Mesenchymal stem cell (in vitro differentiated cells and primary cell): ENCODE measurements around the gene ZNF407.

Source experiments
- DNase-seq: peaks from one replicate; pipeline ENCODE4 v3.0.0-alpha.2; 2013
- H2AFZ ChIP-seq: one replicate; pipeline ENCODE4 v1.6.1; 2013; ENCODE audit warnings: low read depth, mild to moderate bottlenecking, control low read depth, inconsistent platforms, low read length, moderate library complexity
- H2AK5ac ChIP-seq: 2 replicates; pipeline ENCODE4 v1.6.1; 2013; ENCODE audit warnings: low read length, moderate library complexity, mild to moderate bottlenecking, inconsistent platforms; ENCODE audit not compliant: severe bottlenecking
- H2BK120ac ChIP-seq: one replicate; pipeline ENCODE4 v1.6.1; 2013; ENCODE audit warnings: low read depth, mild to moderate bottlenecking, inconsistent platforms, low read length, moderate library complexity
- H2BK12ac ChIP-seq, 2 experiments: one replicate each; pipeline ENCODE4 v1.6.1; 2013; ENCODE audit warnings: inconsistent platforms in 2 of 2, low read length in 2 of 2, mild to moderate bottlenecking in 2 of 2, moderate library complexity in 2 of 2, control low read depth in 1 of 2
- H2BK15ac ChIP-seq: one replicate; pipeline ENCODE4 v1.6.1; 2013; ENCODE audit warnings: mild to moderate bottlenecking, low read depth, inconsistent platforms; ENCODE audit not compliant: poor library complexity, severe bottlenecking
- H2BK5ac ChIP-seq: 2 replicates; pipeline ENCODE4 v1.6.1; 2013; ENCODE audit warnings: low read depth, mild to moderate bottlenecking, low read length, control low read depth, inconsistent platforms; ENCODE audit not compliant: poor library complexity, severe bottlenecking
- H3K14ac ChIP-seq, 2 experiments: one replicate each; pipeline ENCODE4 v1.6.1; 2013; ENCODE audit warnings: inconsistent platforms in 2 of 2, low read length in 2 of 2, control low read depth in 1 of 2, mild to moderate bottlenecking in 1 of 2, moderate library complexity in 1 of 2
- H3K18ac ChIP-seq, 2 experiments: one replicate each; pipeline ENCODE4 v1.6.1; 2013; ENCODE audit warnings: inconsistent platforms in 2 of 2, low read length in 2 of 2, control low read depth in 1 of 2, low read depth in 1 of 2, mild to moderate bottlenecking in 1 of 2
- H3K23ac ChIP-seq, 2 experiments: one replicate each; pipeline ENCODE4 v1.6.1; 2013; ENCODE audit warnings: inconsistent platforms in 2 of 2, low read length in 2 of 2, mild to moderate bottlenecking in 2 of 2, moderate library complexity in 2 of 2, control low read depth in 1 of 2
- H3K27ac ChIP-seq: 2 replicates; pipeline ENCODE4 v1.5.1; 2013; ENCODE audit warnings: mild to moderate bottlenecking, moderate library complexity, low read length, control low read depth, inconsistent platforms; ENCODE audit not compliant: poor library complexity, severe bottlenecking
- H3K27me3 ChIP-seq, 2 experiments: 2 replicates each; pipeline versions ENCODE4 v1.6.1 to v1.7.0; 2013; ENCODE audit warnings: low read length in 2 of 2, mild to moderate bottlenecking in 2 of 2, moderate library complexity in 2 of 2, control low read depth in 1 of 2, inconsistent platforms in 1 of 2; ENCODE audit not compliant: control insufficient read depth in 1 of 2, insufficient read depth in 1 of 2
- H3K36me3 ChIP-seq, 2 experiments: 2 replicates each; pipeline versions ENCODE4 v1.6.1 to v1.7.0; 2013; ENCODE audit warnings: low read length in 2 of 2, control low read depth in 1 of 2, inconsistent platforms in 1 of 2, low read depth in 1 of 2, mild to moderate bottlenecking in 1 of 2; ENCODE audit not compliant: insufficient read depth in 2 of 2, control insufficient read depth in 1 of 2
- H3K4ac ChIP-seq, 2 experiments: one replicate each; pipeline ENCODE4 v1.6.1; 2013; ENCODE audit warnings: inconsistent platforms in 2 of 2, low read length in 2 of 2, mild to moderate bottlenecking in 2 of 2, moderate library complexity in 2 of 2, control low read depth in 1 of 2, low read depth in 1 of 2
- H3K4me1 ChIP-seq: 2 replicates; pipeline ENCODE4 v1.6.1; 2013; ENCODE audit warnings: low read depth, low read length, control low read depth; ENCODE audit not compliant: control insufficient read depth, insufficient read depth
- H3K4me2 ChIP-seq: 2 replicates; pipeline ENCODE4 v1.6.1; 2013; ENCODE audit warnings: low read length, mild to moderate bottlenecking, inconsistent platforms; ENCODE audit not compliant: poor library complexity, severe bottlenecking
- H3K4me3 ChIP-seq, 2 experiments: 2 replicates each; pipeline versions ENCODE4 v1.5.1 to v1.7.0; 2013; ENCODE audit warnings: low read length in 2 of 2, mild to moderate bottlenecking in 2 of 2, control low read depth in 1 of 2, low read depth in 1 of 2; ENCODE audit not compliant: insufficient read depth in 1 of 2
- H3K79me1 ChIP-seq: replicated peaks from 2 replicates; pipeline ENCODE4 v1.6.1; 2013; ENCODE audit warnings: mild to moderate bottlenecking, control low read depth, low read length, inconsistent platforms; ENCODE audit not compliant: poor library complexity, severe bottlenecking
- H3K9ac ChIP-seq: 2 replicates; pipeline ENCODE4 v1.7.0; 2013; ENCODE audit warnings: mild to moderate bottlenecking, low read length, moderate library complexity
- H3K9me3 ChIP-seq: 2 replicates; pipeline ENCODE4 v1.7.0; 2013; ENCODE audit warnings: mild to moderate bottlenecking, low read length; ENCODE audit not compliant: control insufficient read depth
- H4K8ac ChIP-seq: one replicate; pipeline ENCODE4 v1.6.1; 2013; ENCODE audit warnings: inconsistent platforms, mild to moderate bottlenecking, low read length, moderate library complexity
- H4K91ac ChIP-seq: one replicate; pipeline ENCODE4 v1.6.1; 2013; ENCODE audit warnings: mild to moderate bottlenecking, low read length, inconsistent platforms
- WGBS: methylation state at CpG from one replicate; pipeline ENCODE4 v1.1.7; 2013; ENCODE audit warnings: mixed read lengths; 5-methylcytosine and 5-hydroxymethylcytosine counted together

The ZNF407 gene

GRCh38 chr18:74551452-74551851 is 46.2 kb upstream of the ZNF407 start:
- no peak overlapping the region for H2BK120ac ChIP-seq
- no peak overlapping the region for H3K18ac ChIP-seq
- no peak overlapping the region for H2BK12ac ChIP-seq
- no peak overlapping the region for H2BK15ac ChIP-seq
- H2AK5ac ChIP-seq, result no peak overlapping the region
- H3K4ac ChIP-seq, result no peak overlapping the region
- H2AFZ ChIP-seq, result no peak overlapping the region
- no peak overlapping the region for H4K91ac ChIP-seq
- no peak overlapping the region for H3K27ac ChIP-seq
- no peak overlapping the region for H3K14ac ChIP-seq
- H4K8ac ChIP-seq, result no peak overlapping the region
- no peak overlapping the region for H3K4me3 ChIP-seq
- no peak overlapping the region for H3K23ac ChIP-seq
- no peaks in the 10 kb centered on the region for H3K4me1 ChIP-seq
- no peak overlapping the region for H2BK5ac ChIP-seq
- H3K4me2 ChIP-seq, result no peak overlapping the region
- no peaks in the 10 kb centered on the region for H3K36me3 ChIP-seq
- H3K27me3 ChIP-seq, result peaks cover 20 to 40% of the 10 kb centered on the region in 2 experiments
- WGBS, result 44% methylated on average over 3 of the region's 3 CpGs
- H3K9me3 ChIP-seq, result peaks cover 17% of the 10 kb centered on the region
- DNase-seq, result no peak
- H3K79me1 ChIP-seq, result no peaks in the 10 kb centered on the region
- no peak overlapping the region for H3K9ac ChIP-seq

- Histone ChIP-seq H2BK15ac (no peak overlapping the region), H2BK5ac (no peak overlapping the region), H3K9ac (no peak overlapping the region), H3K4ac (no peak overlapping the region), H3K27ac (no peak overlapping the region), H2BK120ac (no peak overlapping the region), H2BK12ac (no peak overlapping the region), H4K91ac (no peak overlapping the region), H3K14ac (no peak overlapping the region), H3K27me3 (peaks cover 20 to 44% of the 10 kb centered on the region in 2 experiments), H3K36me3 (no peaks in the 10 kb centered on the region), H3K23ac (no peak overlapping the region), H3K18ac (no peak overlapping the region), H3K9me3 (peaks cover 17% of the 10 kb centered on the region), H4K8ac (no peak overlapping the region), H2AK5ac (no peak overlapping the region), H2AFZ (no peak overlapping the region), H3K79me1 (no peaks in the 10 kb centered on the region), H3K4me3 (no peak overlapping the region), H3K4me1 (no peaks in the 10 kb centered on the region), H3K4me2 (no peak overlapping the region)
- peak; percentile 81 for DNase-seq
- 15% methylated on average over 2 of the region's 5 CpGs for WGBS
Observed at GRCh38 chr18:74551936-74552555, 45.6 kb upstream of the ZNF407 start.

- DNase-seq, result no peak
- peaks cover 20 to 64% of the 10 kb centered on the region in 2 experiments for H3K27me3 ChIP-seq
- no peaks in the 10 kb centered on the region for H3K9me3 ChIP-seq
- WGBS, result 97% methylated on average over 11 of the region's 11 CpGs
- no peak overlapping the region for H2BK5ac ChIP-seq
- H3K4me1 ChIP-seq, result no peaks in the 10 kb centered on the region
- H3K36me3 ChIP-seq, result no peaks in the 10 kb centered on the region
- no peak overlapping the region for H2BK15ac ChIP-seq
- no peaks in the 10 kb centered on the region for H3K79me1 ChIP-seq
- H2AFZ ChIP-seq, result no peak overlapping the region
- no peak overlapping the region for H3K23ac ChIP-seq
- H2BK12ac ChIP-seq, result no peak overlapping the region
- H3K4me2 ChIP-seq, result no peak overlapping the region
- no peak overlapping the region for H3K18ac ChIP-seq
- H2AK5ac ChIP-seq, result no peak overlapping the region
- H4K8ac ChIP-seq, result no peak overlapping the region
- no peak overlapping the region for H3K4me3 ChIP-seq
- no peak overlapping the region for H3K14ac ChIP-seq
- H3K27ac ChIP-seq, result no peak overlapping the region
- H3K9ac ChIP-seq, result no peak overlapping the region
- no peak overlapping the region for H2BK120ac ChIP-seq
- no peak overlapping the region for H3K4ac ChIP-seq
- no peak overlapping the region for H4K91ac ChIP-seq
Observed at GRCh38 chr18:74556126-74556525, 41.5 kb upstream of the ZNF407 start.

- H3K9me3 ChIP-seq, result no peaks in the 10 kb centered on the region
- H2BK15ac ChIP-seq, result no peak overlapping the region
- no peak for DNase-seq
- H3K23ac ChIP-seq, result no peak overlapping the region
- no peak overlapping the region for H3K27ac ChIP-seq
- no peak overlapping the region for H3K18ac ChIP-seq
- H2AK5ac ChIP-seq, result no peak overlapping the region
- no peak overlapping the region for H2AFZ ChIP-seq
- H3K4ac ChIP-seq, result no peak overlapping the region
- WGBS, result 62% methylated on average over 3 of the region's 4 CpGs
- H2BK5ac ChIP-seq, result no peak overlapping the region
- H3K4me3 ChIP-seq, result no peak overlapping the region
- H4K91ac ChIP-seq, result no peak overlapping the region
- H3K27me3 ChIP-seq, result peaks cover 29 to 64% of the 10 kb centered on the region in 2 experiments
- no peaks in the 10 kb centered on the region for H3K36me3 ChIP-seq
- no peaks in the 10 kb centered on the region for H3K4me1 ChIP-seq
- H2BK120ac ChIP-seq, result no peak overlapping the region
- H3K9ac ChIP-seq, result no peak overlapping the region
- H3K14ac ChIP-seq, result no peak overlapping the region
- no peaks in the 10 kb centered on the region for H3K79me1 ChIP-seq
- H4K8ac ChIP-seq, result no peak overlapping the region
- no peak overlapping the region for H3K4me2 ChIP-seq
- H2BK12ac ChIP-seq, result no peak overlapping the region
Observed at GRCh38 chr18:74558096-74558495, 39.6 kb upstream of the ZNF407 start.
